Kidney epithelial cell (primary cell): Measurements from ENCODE around the gene STMN1. TPM values are rescaled to one million over a fixed set of nuclear protein-coding genes. Genes with fewer than 3 reads are reported as not detected.
A peak's percentile ranks its signal among the peaks of the same experiment; 100 is the strongest.

Experiments
- DNase-seq: peaks from one replicate; pipeline ENCODE4 v3.0.0-alpha.2; 2010; ENCODE audit warnings: low read depth
- H3K27me3 ChIP-seq: 2 replicates; pipeline ENCODE4 v1.6.0; 2011; ENCODE audit warnings: low read length; ENCODE audit not compliant: control insufficient read depth, insufficient read depth
- H3K36me3 ChIP-seq: 2 replicates; pipeline ENCODE4 v1.5.1; 2011; ENCODE audit warnings: low read length; ENCODE audit not compliant: control insufficient read depth, insufficient read depth
- H3K4me3 ChIP-seq: 2 replicates; pipeline ENCODE4 v1.5.1; 2011; ENCODE audit warnings: low read depth, mild to moderate bottlenecking, control low read depth, low read length
- total RNA-seq: library from RNA; depleted of rRNA; stranded (reverse); fragments of >200 nt; gene quantifications from 2 replicates; pipeline ENCODE4 v1.2.3, GENCODE V29; 2015
- TF ChIP-seq, protein P1 (sequence below): IDR thresholded peaks from 2 replicates; pipeline ENCODE4 v1.5.1; 2011; ENCODE audit warnings: mild to moderate bottlenecking, moderate library complexity, low read length, control low read depth, inconsistent platforms; ENCODE audit not compliant: insufficient read depth, poor library complexity, severe bottlenecking

The STMN1 gene
- total RNA-seq, 1 donor from 2014 or later = 207 TPM

DNA sequence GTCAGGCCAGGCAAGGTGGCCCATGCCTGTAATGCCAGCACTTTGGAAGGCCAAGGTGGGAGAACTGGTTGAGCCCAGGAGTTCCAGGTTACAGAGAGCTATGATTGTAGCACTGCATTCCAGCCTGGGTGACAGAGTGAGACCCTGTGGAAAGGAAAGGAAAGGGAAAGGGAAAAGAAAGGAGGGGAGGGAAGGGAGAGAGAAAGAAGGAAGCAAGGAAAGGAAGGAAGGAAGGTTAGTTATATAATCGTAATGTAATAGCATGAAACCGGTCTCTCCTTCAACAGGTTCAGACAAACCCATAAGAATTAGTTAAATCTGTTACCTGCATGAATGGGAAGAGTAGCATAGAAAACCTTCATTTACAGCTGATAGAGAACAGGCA, 29.5 kb downstream of the STMN1 start:
- H3K4me3 ChIP-seq = no peak overlapping the region
- TF ChIP-seq, protein P1, sequence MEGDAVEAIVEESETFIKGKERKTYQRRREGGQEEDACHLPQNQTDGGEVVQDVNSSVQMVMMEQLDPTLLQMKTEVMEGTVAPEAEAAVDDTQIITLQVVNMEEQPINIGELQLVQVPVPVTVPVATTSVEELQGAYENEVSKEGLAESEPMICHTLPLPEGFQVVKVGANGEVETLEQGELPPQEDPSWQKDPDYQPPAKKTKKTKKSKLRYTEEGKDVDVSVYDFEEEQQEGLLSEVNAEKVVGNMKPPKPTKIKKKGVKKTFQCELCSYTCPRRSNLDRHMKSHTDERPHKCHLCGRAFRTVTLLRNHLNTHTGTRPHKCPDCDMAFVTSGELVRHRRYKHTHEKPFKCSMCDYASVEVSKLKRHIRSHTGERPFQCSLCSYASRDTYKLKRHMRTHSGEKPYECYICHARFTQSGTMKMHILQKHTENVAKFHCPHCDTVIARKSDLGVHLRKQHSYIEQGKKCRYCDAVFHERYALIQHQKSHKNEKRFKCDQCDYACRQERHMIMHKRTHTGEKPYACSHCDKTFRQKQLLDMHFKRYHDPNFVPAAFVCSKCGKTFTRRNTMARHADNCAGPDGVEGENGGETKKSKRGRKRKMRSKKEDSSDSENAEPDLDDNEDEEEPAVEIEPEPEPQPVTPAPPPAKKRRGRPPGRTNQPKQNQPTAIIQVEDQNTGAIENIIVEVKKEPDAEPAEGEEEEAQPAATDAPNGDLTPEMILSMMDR = no peak
- no peaks in the 10 kb centered on the region for H3K27me3 ChIP-seq
- H3K36me3 ChIP-seq = no peaks in the 10 kb centered on the region
- no peak for DNase-seq

DNA sequence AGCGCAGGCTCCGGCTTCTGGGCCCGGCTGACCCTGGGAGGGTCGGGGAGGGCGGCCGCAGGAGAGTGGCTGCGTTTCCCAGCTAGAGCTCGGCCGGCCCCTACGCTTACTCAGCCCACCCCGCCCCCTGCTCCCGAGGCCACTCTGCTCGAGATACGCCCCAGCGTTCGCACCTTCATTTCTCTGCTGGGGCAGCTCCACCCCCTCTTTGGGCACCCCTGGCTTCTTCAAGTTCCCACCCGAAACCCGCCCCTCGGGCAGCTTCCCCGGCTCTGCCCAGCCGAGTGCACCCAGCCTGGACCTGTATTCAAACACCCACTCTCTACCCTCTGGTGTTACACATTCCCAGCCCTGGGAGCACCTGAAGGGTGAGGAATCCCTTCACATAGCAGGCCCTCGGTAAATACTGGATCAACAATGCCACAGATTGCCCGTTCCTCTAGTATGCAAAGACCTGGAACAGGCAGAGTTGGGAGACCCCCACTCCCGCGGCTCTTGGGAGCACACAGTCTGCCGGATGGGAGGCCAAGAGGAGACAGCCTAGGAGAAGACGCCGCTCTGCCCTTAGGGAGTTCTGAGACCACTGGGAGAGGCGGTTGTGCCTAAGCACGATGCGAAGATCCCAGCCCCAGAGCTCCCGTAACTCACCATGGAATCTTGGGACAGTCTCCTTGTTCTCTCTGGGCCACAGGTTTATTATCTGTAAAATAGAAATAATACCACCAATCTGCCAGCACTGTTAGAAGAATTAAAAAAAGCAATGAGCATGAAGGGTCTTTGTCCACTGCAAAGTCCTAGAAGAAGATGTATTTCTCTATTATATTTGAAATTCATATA, 30.1 kb downstream of the STMN1 start:
- Histone ChIP-seq H3K4me3 (peak overlapping the region; percentile 43), H3K36me3 (no peaks in the 10 kb centered on the region), H3K27me3 (no peaks in the 10 kb centered on the region)
- TF ChIP-seq, protein P1 = no peak
- DNase-seq = no peak

DNA sequence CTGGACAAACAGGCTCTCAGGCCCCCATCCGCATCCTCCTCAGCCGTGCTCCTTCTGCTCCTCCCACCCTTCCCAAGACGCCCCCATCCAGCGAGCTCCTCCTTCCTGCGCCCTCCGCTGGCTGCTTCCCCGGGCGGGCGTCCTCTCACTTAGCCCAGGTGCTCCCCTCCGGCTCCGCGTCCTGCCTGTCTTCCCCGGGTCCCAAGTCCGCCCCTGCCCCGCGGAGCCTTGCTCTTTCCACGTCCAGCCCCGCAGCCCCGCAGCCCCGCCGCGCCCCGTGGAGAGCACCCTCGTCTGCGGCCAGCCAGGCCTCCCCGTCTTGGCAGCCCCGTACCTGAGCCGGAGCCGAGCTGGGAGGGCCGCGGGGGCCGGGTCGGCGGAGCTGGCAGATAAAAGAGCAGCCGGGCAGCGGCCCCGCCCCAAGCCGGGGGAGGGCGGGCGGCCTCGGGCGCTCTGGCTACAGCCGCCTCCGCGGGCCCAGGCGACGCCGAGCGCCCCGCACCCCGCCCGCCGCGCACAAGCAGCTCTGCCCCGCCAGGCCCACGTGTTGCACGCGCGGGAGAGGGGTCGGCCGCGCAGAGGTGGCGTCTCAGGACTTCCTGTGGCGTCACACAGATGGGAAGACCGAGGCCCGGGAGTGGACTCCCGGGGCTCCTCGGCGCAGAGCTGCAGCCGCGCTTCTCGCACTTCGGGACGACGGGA, 30.9 kb downstream of the STMN1 start, which contains the start of gene PAQR7:
PAQR7 (minus strand) TSS at position 555 of the 702 bp plus-strand sequence. CDS start 11,869 bp downstream, outside the sequence.
- H3K27me3 ChIP-seq = no peaks in the 10 kb centered on the region
- H3K36me3 ChIP-seq = no peaks in the 10 kb centered on the region
- TF ChIP-seq, protein P1 = no peak
- no peak for DNase-seq
- H3K4me3 ChIP-seq = peak within 1 kb of the TSS; percentile 43

DNA sequence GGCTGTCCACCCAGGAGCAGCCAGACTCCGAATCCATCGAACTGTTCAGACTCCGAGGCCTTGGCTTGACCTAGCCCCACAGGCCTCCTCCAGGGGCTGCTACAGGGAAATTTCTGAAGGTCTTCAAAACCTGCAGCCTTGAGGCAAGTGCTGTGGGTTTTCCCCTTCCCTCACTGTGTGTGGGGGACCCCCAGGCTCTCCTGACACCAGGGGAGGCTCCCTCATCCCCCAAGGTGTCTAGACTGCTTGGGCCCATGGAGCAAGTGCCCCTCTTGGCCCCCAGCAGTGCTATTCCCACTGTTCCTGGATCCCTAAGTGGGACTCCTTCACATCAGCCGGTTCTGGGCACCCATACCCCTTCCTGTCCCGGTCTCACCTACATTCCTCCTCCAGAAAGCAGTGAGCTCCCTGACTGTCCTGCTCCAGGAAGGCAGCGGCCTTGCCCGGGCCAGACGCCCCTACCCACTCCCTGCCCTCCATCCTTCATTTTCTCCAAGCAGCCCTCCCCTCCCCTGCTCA, 31.5 kb downstream of the STMN1 start:
- no peaks in the 10 kb centered on the region for H3K27me3 ChIP-seq
- peak overlapping the region; percentile 43 for H3K4me3 ChIP-seq
- no peaks in the 10 kb centered on the region for H3K36me3 ChIP-seq
- TF ChIP-seq, protein P1 = no peak
- DNase-seq = no peak

DNA sequence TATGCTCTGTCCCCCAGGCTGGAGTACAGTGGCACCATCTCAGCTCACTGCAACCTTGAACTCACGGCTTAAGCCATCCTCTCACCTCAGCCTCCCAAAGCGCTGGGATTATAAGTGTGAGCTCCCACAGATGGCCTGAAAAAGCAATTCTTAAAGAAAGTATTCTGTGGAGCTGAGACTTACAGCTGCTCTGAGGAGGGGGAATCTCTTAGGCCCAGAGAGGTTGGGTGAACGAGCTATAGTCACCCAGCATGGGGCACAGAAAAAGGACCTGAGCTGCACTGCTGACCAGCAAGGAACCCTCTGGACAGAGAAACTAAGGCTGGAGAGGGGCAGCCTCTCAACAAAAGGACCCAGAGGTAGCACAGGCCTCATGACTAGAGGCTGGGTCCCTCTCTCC, 32.0 kb downstream of the STMN1 start:
- Histone ChIP-seq H3K4me3 (peak overlapping the region; percentile 43), H3K27me3 (no peaks in the 10 kb centered on the region), H3K36me3 (no peaks in the 10 kb centered on the region)
- DNase-seq = no peak
- TF ChIP-seq, protein P1 = no peak
